GM18867 (cell line): ENCODE data around the gene SUPT16H.
"Not testable (repeated sequence)": the region's sequence is repeated elsewhere in the genome, so short reads cannot be mapped to it uniquely, and the experiment has no call there.

ENCODE experiments used
- ATAC-seq: cut with Tn5 transposase; IDR thresholded peaks from one replicate; pipeline ENCODE4 v1.9.1; 2021; ENCODE audit warnings: mild to moderate bottlenecking, moderate library complexity; ENCODE audit not compliant: unreplicated experiment

The SUPT16H gene

DNA sequence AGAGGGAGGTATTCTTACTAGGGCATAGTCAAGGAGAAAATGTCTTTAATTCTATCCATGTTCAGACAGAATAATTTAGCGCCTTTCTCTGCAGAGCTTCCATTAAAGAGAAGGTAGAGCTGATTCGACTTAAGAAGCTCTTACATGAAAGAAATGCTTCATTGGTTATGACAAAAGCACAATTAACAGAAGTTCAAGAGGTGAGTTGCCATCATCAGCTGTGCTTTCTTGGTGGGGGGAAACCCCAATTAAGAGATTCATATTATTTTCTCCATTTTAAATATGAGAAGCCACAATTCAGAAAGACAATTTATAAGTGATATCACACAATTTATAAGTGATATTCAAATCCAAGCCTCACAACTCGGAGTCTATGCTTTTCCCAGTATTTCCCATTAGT, 76.2 kb downstream of the SUPT16H start:
- no peak for ATAC-seq

DNA sequence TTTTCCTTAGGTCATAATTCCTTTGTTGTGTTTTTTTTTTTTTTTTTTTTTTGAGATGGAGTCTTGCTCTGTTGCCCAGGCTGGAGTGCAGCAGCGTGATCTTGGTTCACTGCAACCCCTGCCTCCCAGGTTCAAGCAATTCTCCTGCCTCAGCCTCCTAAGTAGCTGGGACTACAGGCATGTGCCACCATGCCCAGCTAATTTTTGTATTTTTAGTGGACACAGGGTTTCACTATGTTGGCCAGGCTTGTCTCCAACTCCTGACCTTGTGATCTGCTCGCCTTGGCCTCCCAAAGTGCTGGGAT, 81.0 kb downstream of the SUPT16H start:
- ATAC-seq: not testable (repeated sequence)

DNA sequence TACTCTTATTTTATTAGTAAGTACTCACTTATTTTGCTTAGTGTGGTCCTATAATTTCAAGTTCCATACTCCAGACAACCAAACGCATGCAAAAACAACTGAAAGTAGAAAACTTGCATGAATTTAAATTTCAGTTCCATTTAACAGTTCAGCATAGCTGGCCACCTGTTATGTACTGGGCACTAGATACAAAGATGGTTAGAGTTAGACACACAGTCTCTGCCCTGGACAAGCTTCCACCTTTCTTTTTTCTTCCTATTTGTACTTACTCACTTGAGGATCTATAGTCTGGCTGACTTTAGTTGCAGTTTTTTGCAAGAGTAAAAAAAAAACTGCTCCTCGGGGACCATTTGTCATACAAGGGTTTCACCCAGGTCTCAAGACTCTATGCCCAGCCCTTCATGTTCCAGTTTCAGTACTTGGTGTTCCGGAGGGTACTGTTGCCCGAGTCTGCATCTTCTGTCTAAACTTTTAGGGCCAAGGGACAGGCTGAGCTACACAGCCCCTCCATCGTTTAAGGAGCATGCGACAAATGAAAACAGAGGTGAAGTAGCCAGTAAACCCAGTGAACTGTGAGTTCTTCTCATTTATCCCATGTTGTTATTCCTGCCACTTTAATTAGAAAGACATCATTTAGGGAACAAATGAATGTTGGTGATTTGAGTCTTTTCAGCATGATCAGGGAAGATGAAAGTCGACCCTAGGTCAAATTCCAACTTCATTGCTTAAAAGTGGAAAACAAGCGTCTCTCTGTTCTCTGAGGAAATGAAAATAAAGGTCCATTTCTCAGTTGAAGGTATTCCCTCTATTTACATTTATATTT, 81.6 kb downstream of the SUPT16H start:
- ATAC-seq: no peak
